IPS-18c (cell line): ENCODE results near the gene CELSR3.

Experiments
- H3K4me3 ChIP-seq: 2 replicates; pipeline ENCODE4 v1.7.0; 2013; ENCODE audit warnings: low read depth, mild to moderate bottlenecking, low read length, moderate library complexity; ENCODE audit not compliant: insufficient read depth
- H3K9me3 ChIP-seq: one replicate; pipeline ENCODE4 v1.6.1; 2013; ENCODE audit warnings: mild to moderate bottlenecking, low read length, moderate library complexity; ENCODE audit not compliant: control insufficient read depth, insufficient read depth

Gene CELSR3

GRCh38 chr3:48674505-48674904 is 11.8 kb upstream of the CELSR3 start:
- no peak overlapping the region for H3K4me3 ChIP-seq
- H3K9me3 ChIP-seq = no peaks in the 10 kb centered on the region

GRCh38 chr3:48672522-48672921 is 9.8 kb upstream of the CELSR3 start:
- H3K4me3 ChIP-seq = no peak overlapping the region
- no peaks in the 10 kb centered on the region for H3K9me3 ChIP-seq

- Histone ChIP-seq H3K9me3 (no peaks in the 10 kb centered on the region), H3K4me3 (no peak overlapping the region)
These were observed 2.2 kb upstream of the CELSR3 start for GRCh38 chr3:48664929-48665328.

- H3K9me3 ChIP-seq = no peaks in the 10 kb centered on the region
- no peak overlapping the region for H3K4me3 ChIP-seq
These were observed 1.6 kb upstream of the CELSR3 start for GRCh38 chr3:48664313-48664644.

GRCh38 chr3:48663489-48664312 is 1.0 kb upstream of the CELSR3 start:
- no peaks in the 10 kb centered on the region for H3K9me3 ChIP-seq
- peak overlapping the region; percentile 67 for H3K4me3 ChIP-seq

- Histone ChIP-seq H3K9me3 (no peaks in the 10 kb centered on the region), H3K4me3 (peak overlapping the region; percentile 74)
These were observed 437 bp downstream of the CELSR3 start for GRCh38 chr3:48662145-48662752.

- Histone ChIP-seq H3K4me3 (peak overlapping the region; percentile 74), H3K9me3 (no peaks in the 10 kb centered on the region)
These were observed 1.1 kb downstream of the CELSR3 start for GRCh38 chr3:48661501-48662144.

GRCh38 chr3:48660800-48661400 is 1.8 kb downstream of the CELSR3 start:
- Histone ChIP-seq H3K9me3 (no peaks in the 10 kb centered on the region), H3K4me3 (peak overlapping the region; percentile 74)

GRCh38 chr3:48656841-48657281 is 5.8 kb downstream of the CELSR3 start:
- Histone ChIP-seq H3K4me3 (peak overlapping the region; percentile 70; the same call in 1 of the 2 replicates), H3K9me3 (no peaks in the 10 kb centered on the region)

- H3K9me3 ChIP-seq = no peaks in the 10 kb centered on the region
- H3K4me3 ChIP-seq = peak overlapping the region; percentile 70
These were observed 6.4 kb downstream of the CELSR3 start for GRCh38 chr3:48656061-48656840.

GRCh38 chr3:48655606-48656005 is 7.1 kb downstream of the CELSR3 start:
- Histone ChIP-seq H3K9me3 (no peaks in the 10 kb centered on the region), H3K4me3 (peak overlapping the region; percentile 70; the same call in 1 of the 2 replicates)

- Histone ChIP-seq H3K4me3 (no peak overlapping the region), H3K9me3 (no peaks in the 10 kb centered on the region)
These were observed 7.6 kb downstream of the CELSR3 start for GRCh38 chr3:48655063-48655462.

- Histone ChIP-seq H3K9me3 (no peaks in the 10 kb centered on the region), H3K4me3 (no peak overlapping the region)
These were observed 9.6 kb downstream of the CELSR3 start for GRCh38 chr3:48652923-48653715.

GRCh38 chr3:48651771-48652170 is 10.9 kb downstream of the CELSR3 start:
- no peak overlapping the region for H3K4me3 ChIP-seq
- H3K9me3 ChIP-seq = no peaks in the 10 kb centered on the region

- Histone ChIP-seq H3K4me3 (no peak overlapping the region), H3K9me3 (no peaks in the 10 kb centered on the region)
These were observed 12.0 kb downstream of the CELSR3 start for GRCh38 chr3:48650723-48651122.

- Histone ChIP-seq H3K9me3 (no peaks in the 10 kb centered on the region), H3K4me3 (no peak overlapping the region)
These were observed 14.4 kb downstream of the CELSR3 start for GRCh38 chr3:48648188-48648850.
